ENCODE measurements around the gene GABBR2.

Gene GABBR2

DNA sequence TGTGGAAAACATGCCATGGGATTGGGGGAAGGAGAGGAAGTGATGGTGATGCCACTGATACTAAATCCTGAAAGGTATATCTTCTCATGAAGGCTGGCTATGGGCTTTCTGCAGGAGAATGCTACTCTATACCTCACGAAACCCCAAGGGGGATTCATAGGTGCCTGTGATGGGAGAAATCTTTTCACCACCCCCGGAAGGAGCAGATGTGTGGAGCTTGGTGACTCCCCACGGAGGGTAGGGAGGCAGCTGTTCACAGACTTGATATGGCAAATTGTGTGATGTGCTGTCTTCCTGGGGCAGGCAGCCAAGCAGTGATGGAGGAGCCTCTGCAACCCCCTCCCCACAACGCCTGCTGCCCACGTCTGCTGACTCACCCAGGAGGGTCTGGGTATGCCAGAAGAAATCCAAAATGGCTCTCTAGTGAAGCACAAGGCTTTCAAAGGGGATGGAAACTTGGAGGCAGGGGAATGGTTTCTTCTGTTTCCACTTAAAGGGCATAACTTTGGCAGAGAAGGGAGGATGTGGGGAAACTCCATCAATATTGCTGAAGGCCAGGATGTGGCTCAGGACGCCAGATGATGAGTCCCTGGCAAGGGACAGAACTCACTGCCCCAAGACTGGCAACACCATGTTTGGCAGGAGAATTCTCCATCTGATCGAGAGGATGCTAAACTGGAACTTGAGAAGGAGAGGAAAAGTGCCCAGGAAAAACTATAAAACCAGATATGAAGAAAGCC lies 188.3 kb downstream of the GABBR2 start:
- TF ChIP-seq CTCF (conservative IDR thresholded peaks at IDR 0.05), result no peak
- no peak overlapping the region for H3K27ac ChIP-seq

GRCh38 chr9:98519641-98520040 lies 189.1 kb downstream of the GABBR2 start:
- H3K27ac ChIP-seq, result no peak overlapping the region
- no peak for TF ChIP-seq CTCF (conservative IDR thresholded peaks at IDR 0.05)

DNA sequence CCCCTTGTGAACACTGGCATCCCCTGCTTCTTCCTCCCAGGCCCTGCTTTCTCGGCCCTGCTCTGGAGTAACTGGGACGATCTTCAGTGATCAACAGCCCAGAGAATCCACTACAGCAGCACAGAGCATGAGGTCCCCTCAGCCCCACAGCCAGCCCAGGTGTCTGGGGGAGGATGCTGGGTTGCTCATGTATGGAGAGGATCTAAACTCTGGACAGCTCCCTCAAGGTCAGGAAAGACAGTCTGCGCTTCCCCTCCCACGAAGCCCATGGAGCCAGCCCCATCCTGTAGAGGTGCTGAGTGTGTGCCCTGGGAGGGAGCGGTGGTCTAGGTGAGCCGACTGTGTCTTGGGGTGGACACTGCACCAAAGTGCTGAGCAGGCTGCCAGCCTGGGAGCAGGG lies 190.2 kb downstream of the GABBR2 start:
- no peak for TF ChIP-seq CTCF (conservative IDR thresholded peaks at IDR 0.05)
- no peak overlapping the region for H3K27ac ChIP-seq

DNA sequence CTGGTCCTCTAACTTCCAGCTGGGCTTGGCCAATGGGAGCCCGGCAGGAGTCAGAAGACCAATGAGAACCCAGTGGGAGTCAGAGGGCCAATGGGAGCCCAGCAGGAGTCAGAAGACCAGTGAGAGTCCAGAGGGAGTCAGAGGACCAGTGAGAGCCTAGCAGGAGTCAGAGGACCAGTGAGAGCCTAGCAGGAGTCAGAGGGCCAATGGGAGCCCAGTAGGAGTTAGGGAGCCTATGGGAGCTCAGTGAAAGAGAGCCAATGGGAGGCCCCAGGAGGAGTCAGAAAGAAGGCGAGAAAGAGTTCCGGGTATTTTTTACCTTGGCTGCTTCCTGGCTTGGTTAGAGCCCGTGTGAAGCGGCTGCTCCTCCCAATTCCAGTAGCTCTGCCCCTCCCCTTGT lies 191.0 kb downstream of the GABBR2 start:
- no peak for TF ChIP-seq CTCF (conservative IDR thresholded peaks at IDR 0.05)
- H3K27ac ChIP-seq, result no peak overlapping the region

GRCh38 chr9:98516897-98517503 lies 191.7 kb downstream of the GABBR2 start:
- no peak overlapping the region for H3K27ac ChIP-seq
- no peak for TF ChIP-seq CTCF (conservative IDR thresholded peaks at IDR 0.05)

GRCh38 chr9:98516205-98516896 lies 192.4 kb downstream of the GABBR2 start:
- no peak overlapping the region for H3K27ac ChIP-seq
- no peak for TF ChIP-seq CTCF (conservative IDR thresholded peaks at IDR 0.05)

- TF ChIP-seq CTCF (conservative IDR thresholded peaks at IDR 0.05), result no peak
- H3K27ac ChIP-seq, result no peak overlapping the region
These were observed 193.1 kb downstream of the GABBR2 start for GRCh38 chr9:98515506-98516204.

Data from VCaP (cell line).